Measurements from ENCODE around the gene CDK16. TPM values are rescaled to one million over a fixed set of nuclear protein-coding genes. Genes with fewer than 3 reads are reported as not detected.

The CDK16 gene
- total RNA-seq, 1 experiment from 2014 or later = 82.1 TPM

GRCh38 chrX:47242321-47242720 lies 23.8 kb downstream of the CDK16 start:
- Histone ChIP-seq H3K27ac (no peak overlapping the region), H2AFZ (no peak overlapping the region), H3K36me3 (ENCODE audit: low read depth) (no peaks in the 10 kb centered on the region), H3K4me2 (no peak overlapping the region), H3K9me3 (ENCODE audit: insufficient read depth, low read depth) (no peaks in the 10 kb centered on the region), H3K79me2 (ENCODE audit: low read depth) (no peaks in the 10 kb centered on the region), H4K20me1 (ENCODE audit: insufficient read depth) (no peaks in the 10 kb centered on the region), H3K9me2 (ENCODE audit: insufficient read depth) (no peaks in the 10 kb centered on the region), H3K4me3 (no peak overlapping the region), H3K4me1 (replicated peaks; ENCODE audit: insufficient read depth) (no peaks in the 10 kb centered on the region), H3F3A (ENCODE audit: insufficient read depth, low read depth) (no peaks in the 10 kb centered on the region), H3K27me3 (ENCODE audit: insufficient read depth, low read depth) (no peaks in the 10 kb centered on the region)
- BruUV-seq (replicated peaks) = no TSS peak
- POLR2A ChIA-PET (ENCODE audit: unreplicated experiment) = no interaction called here
- CTCF ChIA-PET = no interaction called here
- intact Hi-C loops (cut with micrococcal nuclease; ENCODE audit: unreplicated experiment) = no loop called here
- TF ChIP-seq, protein P1, sequence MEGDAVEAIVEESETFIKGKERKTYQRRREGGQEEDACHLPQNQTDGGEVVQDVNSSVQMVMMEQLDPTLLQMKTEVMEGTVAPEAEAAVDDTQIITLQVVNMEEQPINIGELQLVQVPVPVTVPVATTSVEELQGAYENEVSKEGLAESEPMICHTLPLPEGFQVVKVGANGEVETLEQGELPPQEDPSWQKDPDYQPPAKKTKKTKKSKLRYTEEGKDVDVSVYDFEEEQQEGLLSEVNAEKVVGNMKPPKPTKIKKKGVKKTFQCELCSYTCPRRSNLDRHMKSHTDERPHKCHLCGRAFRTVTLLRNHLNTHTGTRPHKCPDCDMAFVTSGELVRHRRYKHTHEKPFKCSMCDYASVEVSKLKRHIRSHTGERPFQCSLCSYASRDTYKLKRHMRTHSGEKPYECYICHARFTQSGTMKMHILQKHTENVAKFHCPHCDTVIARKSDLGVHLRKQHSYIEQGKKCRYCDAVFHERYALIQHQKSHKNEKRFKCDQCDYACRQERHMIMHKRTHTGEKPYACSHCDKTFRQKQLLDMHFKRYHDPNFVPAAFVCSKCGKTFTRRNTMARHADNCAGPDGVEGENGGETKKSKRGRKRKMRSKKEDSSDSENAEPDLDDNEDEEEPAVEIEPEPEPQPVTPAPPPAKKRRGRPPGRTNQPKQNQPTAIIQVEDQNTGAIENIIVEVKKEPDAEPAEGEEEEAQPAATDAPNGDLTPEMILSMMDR (conservative IDR thresholded peaks at IDR 0.05) = no peak
- TF ChIP-seq EZH2 (IDR thresholded peaks at IDR 0.05; ENCODE audit: low read depth) = no peak
- DNase-seq = no peak

- Histone ChIP-seq H4K20me1 (ENCODE audit: insufficient read depth) (no peaks in the 10 kb centered on the region), H3K27me3 (ENCODE audit: insufficient read depth, low read depth) (no peaks in the 10 kb centered on the region), H3K79me2 (ENCODE audit: low read depth) (no peaks in the 10 kb centered on the region), H3K4me1 (replicated peaks; ENCODE audit: insufficient read depth) (no peaks in the 10 kb centered on the region), H3K36me3 (ENCODE audit: low read depth) (no peaks in the 10 kb centered on the region), H3K4me3 (no peak overlapping the region), H3K27ac (no peak overlapping the region), H3F3A (ENCODE audit: insufficient read depth, low read depth) (no peaks in the 10 kb centered on the region), H3K4me2 (no peak overlapping the region), H3K9me2 (ENCODE audit: insufficient read depth) (no peaks in the 10 kb centered on the region), H2AFZ (no peak overlapping the region), H3K9me3 (ENCODE audit: insufficient read depth, low read depth) (no peaks in the 10 kb centered on the region)
- TF ChIP-seq, protein P1 (conservative IDR thresholded peaks at IDR 0.05) = no peak
- TF ChIP-seq EZH2 (IDR thresholded peaks at IDR 0.05; ENCODE audit: low read depth) = no peak
- no peak for DNase-seq
- CTCF ChIA-PET = no interaction called here
- no TSS peak for BruUV-seq (replicated peaks)
- POLR2A ChIA-PET (ENCODE audit: unreplicated experiment) = no interaction called here
- intact Hi-C loops (cut with micrococcal nuclease; ENCODE audit: unreplicated experiment) = no loop called here
Observed at GRCh38 chrX:47243351-47243750, 24.9 kb downstream of the CDK16 start.

- H3K4me2 ChIP-seq = no peak overlapping the region
- no peaks in the 10 kb centered on the region for H3K36me3 ChIP-seq (ENCODE audit: low read depth)
- H4K20me1 ChIP-seq (ENCODE audit: insufficient read depth) = no peaks in the 10 kb centered on the region
- POLR2A ChIA-PET (ENCODE audit: unreplicated experiment) = interaction anchor here (0.6 to 0.7 kb wide), 2 partner anchors 15 to 37 kb away, joined by 6 to 18 read pairs; no protein-coding TSS in a partner anchor
- H3K9me3 ChIP-seq (ENCODE audit: insufficient read depth, low read depth) = no peaks in the 10 kb centered on the region
- TF ChIP-seq, protein P1 (conservative IDR thresholded peaks at IDR 0.05) = no peak
- no peak for TF ChIP-seq EZH2 (IDR thresholded peaks at IDR 0.05; ENCODE audit: low read depth)
- H3K4me3 ChIP-seq = no peak overlapping the region
- CTCF ChIA-PET = no interaction called here
- DNase-seq = no peak
- no peaks in the 10 kb centered on the region for H3K79me2 ChIP-seq (ENCODE audit: low read depth)
- H3K27me3 ChIP-seq (ENCODE audit: insufficient read depth, low read depth) = no peaks in the 10 kb centered on the region
- no peak overlapping the region for H2AFZ ChIP-seq
- intact Hi-C loops (cut with micrococcal nuclease; ENCODE audit: unreplicated experiment) = no loop called here
- H3K27ac ChIP-seq = no peak overlapping the region
- no TSS peak for BruUV-seq (replicated peaks)
- no peaks in the 10 kb centered on the region for H3K4me1 ChIP-seq (replicated peaks; ENCODE audit: insufficient read depth)
- no peaks in the 10 kb centered on the region for H3F3A ChIP-seq (ENCODE audit: insufficient read depth, low read depth)
- H3K9me2 ChIP-seq (ENCODE audit: insufficient read depth) = no peaks in the 10 kb centered on the region
Observed at GRCh38 chrX:47244676-47245075, 26.2 kb downstream of the CDK16 start.

All from PC-9 (cell line).